Measurements from ENCODE around the gene GAS5.

DNA sequence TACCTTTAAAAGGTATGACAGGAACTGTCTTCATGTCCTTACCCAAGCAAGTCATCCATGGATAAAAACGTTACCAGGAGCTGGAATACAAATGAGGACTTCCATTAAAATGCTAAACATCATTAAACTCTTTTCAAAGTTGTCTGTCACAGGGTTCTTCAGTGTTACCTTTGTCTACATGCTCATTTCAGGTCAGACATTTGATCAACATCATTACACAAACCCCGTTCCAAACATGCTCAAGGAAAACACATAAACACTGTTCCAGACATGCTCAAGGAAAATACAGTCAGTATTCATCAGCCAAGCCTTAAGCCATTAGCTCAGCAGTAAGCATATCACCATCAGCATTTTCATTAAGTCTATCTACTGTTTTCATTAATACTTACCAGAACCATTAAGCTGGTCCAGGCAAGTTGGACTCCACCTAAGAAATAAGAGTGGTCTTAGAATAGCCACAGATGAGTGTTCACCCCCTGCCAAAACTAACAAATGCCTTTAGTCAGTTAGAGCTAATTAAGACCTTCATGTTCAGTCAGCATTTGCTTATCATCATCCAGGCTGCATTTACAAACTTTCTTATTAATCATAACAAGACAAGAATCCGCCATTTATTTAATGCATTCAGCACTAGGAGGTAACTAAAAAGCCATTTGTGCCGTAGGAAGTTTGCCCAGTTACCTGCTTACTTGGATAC is 2.2 kb downstream of the GAS5 start:
- no peak for TF ChIP-seq POLR2A (IDR thresholded peaks at IDR 0.05)
- TF ChIP-seq, protein P1, sequence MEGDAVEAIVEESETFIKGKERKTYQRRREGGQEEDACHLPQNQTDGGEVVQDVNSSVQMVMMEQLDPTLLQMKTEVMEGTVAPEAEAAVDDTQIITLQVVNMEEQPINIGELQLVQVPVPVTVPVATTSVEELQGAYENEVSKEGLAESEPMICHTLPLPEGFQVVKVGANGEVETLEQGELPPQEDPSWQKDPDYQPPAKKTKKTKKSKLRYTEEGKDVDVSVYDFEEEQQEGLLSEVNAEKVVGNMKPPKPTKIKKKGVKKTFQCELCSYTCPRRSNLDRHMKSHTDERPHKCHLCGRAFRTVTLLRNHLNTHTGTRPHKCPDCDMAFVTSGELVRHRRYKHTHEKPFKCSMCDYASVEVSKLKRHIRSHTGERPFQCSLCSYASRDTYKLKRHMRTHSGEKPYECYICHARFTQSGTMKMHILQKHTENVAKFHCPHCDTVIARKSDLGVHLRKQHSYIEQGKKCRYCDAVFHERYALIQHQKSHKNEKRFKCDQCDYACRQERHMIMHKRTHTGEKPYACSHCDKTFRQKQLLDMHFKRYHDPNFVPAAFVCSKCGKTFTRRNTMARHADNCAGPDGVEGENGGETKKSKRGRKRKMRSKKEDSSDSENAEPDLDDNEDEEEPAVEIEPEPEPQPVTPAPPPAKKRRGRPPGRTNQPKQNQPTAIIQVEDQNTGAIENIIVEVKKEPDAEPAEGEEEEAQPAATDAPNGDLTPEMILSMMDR (IDR thresholded peaks at IDR 0.05): no peak

All from lower leg skin (tissue), 3 donors.